Right forelimb (tissue), 1 donor: ENCODE results near the gene TCERG1L.

Source experiments
- DNase-seq: peaks from one replicate; pipeline ENCODE4 v3.0.0-alpha.2; 2018

Gene TCERG1L

DNA sequence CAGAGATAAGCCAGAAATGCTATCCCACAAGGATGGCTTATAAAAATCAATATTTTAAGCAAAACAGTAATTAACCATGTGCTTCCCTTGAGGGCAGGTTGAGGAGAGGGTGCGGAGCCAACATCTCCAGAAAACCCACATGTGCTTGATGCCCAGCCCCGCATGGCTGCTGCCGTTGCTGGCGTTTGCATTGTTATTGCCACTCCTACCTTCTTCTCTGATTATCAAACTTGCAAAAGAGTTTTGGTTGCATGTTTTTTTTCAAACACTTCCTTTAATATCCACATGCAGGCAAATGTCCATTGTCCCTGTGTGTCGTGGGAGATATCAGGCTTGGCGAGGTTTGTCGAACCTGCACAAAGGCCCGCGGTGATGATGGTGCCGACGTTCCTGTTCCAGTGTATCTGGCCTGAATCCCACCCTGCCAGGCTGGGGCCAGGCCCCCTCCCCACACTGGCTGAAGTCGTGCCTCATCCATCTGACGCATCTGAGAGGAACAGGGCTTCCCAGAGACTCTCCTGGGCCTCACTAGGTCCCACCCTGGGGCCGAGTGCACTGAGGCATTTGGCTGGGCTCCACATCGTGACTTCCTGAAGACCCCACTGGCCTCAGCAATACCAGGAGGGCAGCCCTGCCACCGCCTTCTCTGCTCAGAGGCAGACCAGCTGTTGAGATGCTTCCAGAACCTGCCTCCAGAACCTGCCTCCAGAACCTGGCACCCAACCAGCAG, 40.9 kb downstream of the TCERG1L start:
- no peak for DNase-seq

DNA sequence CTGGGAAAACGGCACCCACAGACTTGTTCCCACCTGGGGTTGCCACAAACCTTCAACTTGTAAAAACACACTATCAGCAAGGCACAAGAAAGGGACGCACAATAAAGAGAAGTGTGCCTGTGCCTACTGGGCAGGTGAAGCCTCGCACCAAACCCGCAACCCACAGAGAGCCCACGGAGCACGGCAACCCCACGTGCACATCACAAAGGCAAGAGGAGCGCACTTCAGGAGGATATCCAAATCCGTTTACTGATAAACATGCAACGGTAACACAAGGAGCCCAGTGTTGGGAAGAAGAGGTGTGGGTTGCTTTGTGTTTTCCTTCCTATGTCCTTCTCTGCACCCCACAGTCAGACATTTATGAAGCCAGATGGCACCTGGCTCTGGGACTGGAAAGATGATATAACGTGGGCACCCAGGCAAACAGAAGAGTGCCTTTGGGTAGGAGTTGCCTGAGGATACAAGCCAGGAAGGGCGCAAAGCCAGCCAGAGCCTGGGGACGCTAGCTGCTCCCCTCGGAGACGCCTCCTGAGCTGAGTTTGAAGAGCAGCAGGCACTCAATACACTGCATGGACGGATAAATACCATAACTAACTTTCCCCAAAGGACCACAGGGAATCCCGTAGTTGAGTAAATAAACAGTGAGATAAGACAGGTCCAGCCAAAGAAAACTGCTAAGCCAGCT, 41.6 kb downstream of the TCERG1L start:
- DNase-seq: no peak

DNA sequence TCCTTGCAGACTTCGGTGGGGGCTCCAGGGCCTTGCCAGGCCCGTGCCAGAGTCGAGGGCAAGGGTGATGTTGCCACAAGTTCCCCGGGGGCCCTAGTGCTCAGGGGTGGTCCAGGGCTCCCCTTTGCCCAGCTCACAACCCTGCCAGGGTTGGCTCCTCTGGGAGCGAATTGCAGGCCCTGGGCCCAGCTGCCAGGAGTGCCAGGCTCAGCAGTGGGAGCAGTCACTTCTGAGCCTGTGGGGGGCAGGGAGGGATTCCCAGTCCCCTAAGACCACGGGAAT, 43.8 kb downstream of the TCERG1L start:
- DNase-seq: no peak

DNA sequence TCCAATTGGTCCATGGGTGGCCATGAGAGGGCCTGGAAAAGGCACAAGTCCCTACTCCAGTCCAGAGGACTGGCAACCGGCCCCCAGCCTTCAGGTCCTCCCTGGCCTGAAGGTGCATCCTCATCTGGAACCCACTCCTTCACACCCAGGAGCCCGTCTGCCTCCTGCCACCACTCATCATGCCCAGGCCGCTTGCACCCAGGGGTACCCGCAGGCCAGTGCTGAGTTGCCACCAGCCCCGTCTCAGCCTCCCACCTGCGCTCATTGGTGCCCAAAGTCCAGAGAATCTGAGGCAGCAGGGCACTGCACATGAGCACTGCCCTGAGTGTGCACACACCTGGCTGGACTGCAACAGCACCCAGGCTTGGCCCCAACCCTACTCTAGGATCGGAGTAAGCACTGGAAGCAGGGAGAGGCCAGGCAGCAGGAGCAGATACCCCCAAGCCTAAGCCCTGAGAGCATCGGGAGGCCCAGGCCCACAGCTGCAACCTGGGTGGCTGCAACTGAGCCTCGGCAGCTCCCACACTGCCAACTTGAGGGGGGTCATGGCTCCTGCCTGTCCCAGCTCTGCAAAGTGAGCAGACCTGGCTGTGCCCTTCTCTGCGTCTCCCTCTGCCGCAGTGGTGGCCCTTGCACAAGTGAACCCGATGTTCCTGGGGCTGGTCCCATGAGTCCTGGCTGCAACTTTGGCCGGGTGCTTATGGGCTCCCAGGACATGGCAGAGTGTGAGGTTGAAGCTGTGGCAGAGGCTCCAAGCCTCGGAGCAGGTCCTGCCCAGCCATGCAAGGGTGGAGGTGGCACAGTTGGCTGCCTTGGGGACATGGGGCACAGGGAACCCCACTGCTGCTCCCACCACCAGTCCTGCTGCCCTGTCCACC, 44.3 kb downstream of the TCERG1L start:
- no peak for DNase-seq

DNA sequence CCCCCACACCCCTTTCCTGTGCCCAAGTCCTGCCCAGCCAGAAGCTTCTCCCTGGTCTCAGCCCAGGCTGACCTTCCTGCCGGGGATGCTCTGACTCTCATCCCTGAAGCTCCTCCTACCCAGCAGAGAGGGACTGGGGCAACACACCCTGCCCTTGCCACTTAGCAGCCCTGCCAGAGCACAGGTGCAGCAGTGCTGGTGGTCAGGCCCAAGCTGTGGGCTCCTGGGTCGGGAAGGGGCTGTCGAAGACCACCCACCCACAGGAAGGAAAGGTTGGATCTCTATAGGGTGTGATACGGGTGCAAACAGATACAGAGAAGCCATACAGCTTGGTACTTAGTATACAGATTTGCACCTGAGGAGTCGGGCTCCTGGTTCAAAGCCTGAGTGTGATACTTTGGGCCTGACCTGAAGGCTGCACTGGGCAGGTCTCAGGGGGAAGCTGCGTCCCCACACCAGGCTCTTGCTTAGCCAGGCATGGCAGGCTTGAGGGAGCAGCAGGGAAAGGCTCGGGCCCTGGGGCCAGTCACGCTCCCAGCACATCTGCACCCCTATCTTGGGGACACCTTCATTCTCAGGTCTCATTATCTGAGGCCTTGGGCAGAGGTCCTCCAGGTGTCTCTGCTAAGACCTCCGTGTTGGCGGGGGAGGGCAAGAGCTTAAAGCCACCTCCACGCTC, 47.3 kb downstream of the TCERG1L start:
- no peak for DNase-seq

DNA sequence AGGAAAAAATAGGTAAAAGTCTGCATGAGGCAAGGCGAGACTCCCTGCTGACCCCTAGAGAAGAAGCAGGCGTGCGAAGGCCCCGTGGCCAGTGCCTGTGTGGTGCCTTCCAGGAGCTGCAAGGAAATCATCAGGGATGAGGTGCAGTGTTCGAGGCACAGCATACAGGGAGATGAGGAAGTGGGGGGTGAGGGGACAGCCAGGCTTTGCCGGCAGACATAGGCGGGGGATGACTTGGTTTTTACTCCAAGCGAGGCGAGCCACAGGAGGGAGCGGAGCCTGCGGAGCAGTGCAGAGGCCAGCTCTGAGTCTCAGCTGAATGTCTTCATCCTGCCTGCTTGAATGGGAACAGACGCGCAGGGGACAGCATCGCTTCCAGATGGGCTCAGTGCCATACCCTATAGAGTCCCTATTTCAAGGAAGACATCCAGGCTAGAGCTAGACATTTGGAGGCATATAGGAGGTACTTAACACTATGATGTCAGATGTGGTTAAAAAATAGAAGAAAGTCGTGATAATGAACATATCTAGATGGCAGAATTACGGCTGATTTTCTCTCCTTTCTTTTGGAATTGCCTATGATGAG, 49.5 kb downstream of the TCERG1L start:
- DNase-seq: no peak

DNA sequence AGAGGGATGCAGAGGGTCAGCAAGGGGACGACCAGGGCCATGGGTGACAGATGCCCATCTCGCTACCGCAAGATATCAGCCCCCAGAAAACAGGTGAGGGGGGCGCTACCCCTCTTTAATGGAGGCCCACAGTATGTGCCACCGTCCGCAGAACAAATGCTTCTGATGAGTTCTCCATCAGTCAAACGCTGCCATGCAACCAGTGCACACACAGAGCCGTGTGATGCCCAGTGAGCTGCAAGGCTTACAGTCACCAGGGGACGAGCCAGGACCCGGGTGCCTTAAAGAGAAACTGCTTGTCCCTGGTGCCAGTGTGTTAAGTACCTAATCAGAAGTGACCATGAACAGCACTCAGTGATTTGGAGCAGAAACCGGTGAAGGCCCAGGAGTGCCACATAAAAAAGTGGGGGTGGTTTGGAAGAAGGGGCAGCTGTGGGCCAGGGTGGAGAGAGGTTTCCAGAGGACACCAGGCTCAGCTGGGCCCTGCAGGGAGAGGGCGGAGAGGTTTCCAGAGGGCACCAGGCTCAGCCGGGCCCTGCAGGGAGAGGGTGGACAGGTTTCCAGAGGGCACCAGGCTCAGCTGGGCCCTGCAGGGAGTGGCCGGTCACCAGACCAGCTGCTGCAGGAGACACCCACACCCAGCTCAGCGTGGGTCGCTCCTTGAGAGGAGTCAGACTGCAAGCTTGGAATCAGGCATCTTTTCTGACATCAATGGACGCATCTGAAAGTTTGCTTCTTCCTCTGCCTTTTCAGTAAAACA, 50.9 kb downstream of the TCERG1L start:
- DNase-seq: no peak

DNA sequence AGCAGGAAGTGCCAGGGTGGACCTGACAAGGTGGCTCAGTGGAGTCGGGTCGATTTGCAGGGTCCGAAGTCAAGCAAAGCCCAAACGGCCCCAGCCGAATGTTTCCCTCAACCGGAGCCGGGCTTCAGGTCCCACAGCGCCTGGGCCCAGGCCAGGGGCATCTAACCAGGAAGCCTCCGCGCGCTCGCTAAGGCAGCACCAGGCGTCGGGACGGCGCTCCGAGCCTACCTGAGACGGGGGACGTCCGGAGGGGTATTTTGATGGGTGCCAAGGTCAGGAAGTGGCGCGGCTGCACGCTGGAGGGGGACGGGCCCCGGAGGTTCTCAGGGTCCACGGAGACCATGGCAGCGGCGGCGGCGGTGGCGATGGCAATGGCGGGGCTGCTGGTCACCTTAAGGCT, 51.5 kb downstream of the TCERG1L start:
- no peak for DNase-seq

DNA sequence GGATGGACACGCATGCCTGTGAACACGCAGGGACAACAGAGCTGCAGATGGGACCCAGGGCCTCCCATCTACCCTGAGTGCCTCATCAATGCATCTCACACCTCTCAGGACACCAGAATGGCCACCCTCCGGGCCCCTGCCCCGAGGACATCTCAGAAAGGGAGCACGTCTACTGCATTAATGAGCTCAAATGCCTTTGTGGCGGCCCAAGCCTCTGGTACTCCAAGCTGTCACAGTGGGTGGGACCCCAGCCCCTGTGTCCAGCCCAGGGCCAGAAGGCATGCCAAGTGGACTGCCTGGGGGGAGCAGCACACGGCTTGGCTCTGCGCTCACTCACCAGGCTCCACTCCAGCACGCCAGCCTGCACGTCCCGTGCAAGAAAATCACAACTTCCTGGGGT, 52.0 kb downstream of the TCERG1L start:
- no peak for DNase-seq

DNA sequence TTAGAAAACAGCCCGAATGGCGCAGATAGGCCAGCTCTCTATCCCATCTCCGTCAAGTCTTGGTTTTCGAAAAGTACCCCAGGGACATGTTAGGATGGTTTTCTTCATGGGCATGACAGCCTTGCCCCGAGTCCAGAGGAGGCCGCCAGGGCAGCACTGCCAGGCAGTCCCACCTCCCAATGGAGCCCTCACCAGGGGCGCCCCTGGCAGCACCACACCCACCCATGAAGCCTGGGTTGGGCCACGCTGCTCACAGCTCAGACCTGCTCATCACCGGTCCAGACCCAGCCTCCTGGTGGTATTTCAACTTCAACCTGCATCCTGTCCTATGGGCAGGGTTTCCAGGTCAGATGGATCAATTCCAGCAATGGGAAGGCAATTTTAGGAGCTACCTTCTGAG, 53.3 kb downstream of the TCERG1L start:
- DNase-seq: no peak

DNA sequence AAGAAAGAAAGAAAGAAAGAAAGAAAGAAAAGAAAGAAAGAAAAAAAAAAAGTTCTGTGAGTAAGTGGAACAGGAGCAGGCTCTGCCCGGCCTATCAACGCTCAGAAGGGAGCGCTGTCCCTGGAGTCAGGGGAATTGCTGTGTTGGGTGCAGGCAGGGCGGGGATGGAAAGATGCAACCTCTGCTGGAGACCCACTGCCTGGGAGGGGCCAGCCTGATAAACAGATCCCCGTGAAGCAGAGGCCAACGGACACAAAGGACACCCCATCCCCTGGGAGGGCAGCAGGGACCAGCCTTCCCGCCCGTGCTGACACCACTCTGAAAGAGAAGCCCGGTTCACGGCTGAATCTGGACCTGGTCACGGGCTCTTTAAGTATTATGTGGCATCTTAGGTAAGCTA, 54.5 kb downstream of the TCERG1L start:
- no peak for DNase-seq

DNA sequence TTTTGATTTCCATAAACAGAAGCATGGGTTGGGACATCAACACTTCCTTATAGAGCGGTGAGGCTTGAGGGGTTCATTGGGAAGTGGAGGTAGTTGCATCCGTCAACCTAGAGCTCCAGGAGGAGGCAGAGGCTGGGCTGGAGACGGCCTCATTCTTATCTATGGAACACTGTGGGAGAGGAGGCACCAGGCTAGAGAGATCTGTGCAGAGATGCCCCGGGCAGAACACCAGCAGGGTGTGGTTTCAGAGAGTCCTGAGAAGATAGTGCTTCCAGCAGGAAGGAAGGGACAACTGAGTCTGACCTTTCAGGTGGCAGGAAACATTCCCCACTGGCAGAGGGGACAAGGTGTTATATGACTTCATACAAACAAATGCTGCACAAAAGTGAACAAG, 56.7 kb downstream of the TCERG1L start:
- DNase-seq: no peak

DNA sequence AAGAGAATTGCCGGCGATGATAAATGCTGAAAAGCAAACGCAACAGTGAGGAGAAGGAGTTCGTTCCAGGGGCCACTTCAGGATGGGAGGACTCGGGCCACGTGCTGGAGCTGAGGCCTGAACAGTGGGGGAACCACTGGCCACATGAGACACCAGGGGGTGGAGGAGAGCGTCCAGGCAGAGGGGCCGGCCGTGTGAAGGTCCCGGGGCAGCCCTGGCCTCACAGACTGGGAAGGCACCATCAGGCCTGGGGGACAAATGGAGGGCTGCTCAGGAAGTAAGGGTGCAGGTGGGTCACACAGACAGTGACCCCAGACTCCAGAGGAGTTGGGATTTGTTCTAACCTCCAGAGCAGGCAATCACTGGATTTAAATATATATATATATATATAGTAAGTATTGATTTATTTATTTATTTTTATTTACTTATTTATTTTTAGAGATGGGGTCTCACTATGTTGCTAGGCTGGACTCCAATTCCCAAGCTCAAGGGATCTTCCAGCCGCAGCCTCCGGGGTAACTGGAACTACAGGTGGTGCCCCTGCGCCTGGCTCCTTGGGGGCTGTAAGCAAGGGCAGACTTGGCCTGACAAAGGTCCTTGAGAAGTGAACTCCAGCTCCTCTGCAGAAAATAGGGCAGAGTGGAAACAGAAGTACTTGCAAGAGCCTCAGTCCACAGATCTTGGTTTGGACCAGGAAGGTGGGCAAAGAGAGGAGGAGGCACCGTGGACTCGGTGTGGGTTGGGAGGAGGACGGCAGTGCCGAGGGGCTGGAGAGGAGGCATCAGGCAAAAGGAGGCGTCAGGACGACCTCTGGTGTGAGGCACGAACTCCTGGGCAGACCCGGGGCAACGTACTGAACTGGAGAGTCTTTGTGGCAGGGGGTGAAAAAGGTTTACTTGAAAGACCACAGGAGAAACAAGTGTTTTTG, 57.3 kb downstream of the TCERG1L start:
- DNase-seq: no peak

DNA sequence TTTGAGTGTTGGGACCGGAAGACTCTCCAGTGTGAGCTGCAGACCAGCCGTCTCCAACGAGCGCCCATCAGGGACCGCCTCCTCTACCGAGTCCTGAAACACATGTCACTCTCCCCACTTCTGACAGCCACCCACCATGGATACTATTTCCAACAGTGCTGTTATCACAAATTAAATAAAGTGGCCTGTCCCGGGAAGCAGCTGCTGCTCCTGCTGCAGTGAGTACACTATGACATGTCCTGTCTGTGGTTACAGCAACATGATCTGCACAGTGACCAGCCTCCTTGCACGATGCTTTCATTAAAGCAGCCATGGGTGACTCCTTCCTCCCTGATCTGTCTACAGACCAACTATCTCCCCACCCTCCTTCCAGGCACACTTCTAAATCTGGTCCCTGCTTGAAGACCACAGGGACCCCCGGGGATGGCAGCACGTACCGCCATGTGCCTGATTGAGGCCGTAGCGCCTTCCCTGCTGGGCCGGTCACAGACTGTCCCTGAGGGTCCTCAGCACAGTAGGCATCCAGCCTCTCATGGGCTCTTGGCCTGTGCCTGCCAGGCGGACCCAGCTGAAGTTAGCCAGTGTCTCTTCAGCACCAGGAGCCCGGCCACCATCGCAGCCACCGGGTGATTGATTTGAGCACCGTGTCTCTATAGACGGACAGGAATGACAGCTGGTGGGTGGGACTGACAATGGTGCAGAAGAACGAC, 58.8 kb downstream of the TCERG1L start:
- no peak for DNase-seq

DNA sequence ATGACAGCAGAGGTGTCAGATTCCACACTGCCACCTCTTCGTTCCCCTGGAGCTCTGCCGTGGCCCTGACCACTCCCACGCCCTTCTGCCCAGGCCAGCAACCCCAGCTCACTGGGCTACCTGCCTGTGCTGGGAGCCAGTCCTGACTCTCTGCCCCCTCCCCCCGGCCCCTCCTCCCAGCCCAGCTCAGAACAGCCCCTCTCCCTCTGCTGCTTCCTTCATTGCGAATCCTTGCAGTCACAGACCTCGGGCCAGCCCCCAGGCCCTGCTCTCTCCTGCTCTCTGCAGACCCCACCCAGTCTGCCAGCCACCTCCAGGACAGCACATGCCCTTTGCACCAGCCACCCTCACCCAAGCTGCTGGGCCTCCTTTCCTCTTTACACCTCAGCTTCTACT, 60.4 kb downstream of the TCERG1L start:
- no peak for DNase-seq

DNA sequence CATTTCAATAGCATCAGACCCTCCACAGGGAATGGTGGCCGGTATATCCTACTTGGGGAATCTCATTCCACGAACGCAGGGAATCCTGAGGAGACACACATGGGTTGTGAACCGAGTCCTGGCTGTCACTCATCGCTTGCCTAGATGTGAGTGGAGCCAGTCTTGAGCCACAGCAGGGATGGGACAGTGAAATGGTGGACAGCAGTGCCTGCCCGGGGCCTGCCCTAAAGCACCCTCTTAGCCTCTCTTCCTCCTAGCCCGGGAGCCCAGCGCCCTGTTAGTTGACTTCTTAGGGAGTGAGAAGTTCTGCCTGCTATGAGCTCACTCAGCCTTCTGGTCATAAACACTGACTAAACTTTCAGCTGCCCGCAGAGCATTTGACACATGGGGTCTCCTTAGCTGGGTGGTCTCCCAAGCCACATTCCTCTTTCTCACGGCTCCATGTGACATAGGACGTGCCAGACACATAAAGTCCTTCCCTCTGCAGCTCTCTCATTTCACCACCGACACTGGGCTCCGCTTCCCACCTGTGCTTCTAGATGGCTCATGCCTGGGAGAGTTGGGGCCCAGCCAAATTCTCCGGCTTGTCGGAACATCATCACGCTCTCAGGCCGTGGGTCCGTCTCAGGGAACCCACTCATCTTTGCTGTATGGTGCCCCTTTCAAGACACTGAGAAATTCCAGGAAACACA, 60.9 kb downstream of the TCERG1L start:
- no peak for DNase-seq

DNA sequence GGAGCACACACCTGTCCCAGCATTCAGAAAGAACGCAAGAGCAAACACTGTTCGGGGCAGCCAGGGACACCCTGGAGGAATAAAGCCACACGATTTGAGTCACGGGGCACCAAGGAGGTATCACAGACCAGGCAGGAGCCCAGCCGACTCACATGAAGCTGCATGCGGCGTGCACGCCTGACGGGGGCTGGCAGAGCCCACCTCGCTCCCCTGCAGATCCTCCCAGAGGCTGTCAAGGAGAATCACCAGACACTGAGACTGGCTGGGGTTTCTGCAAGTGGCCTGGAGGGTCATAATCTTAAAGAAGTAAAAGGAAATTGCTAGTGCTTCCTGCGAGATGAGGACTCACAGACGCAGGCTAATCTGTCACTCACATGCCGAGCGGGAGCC, 61.6 kb downstream of the TCERG1L start:
- no peak for DNase-seq

DNA sequence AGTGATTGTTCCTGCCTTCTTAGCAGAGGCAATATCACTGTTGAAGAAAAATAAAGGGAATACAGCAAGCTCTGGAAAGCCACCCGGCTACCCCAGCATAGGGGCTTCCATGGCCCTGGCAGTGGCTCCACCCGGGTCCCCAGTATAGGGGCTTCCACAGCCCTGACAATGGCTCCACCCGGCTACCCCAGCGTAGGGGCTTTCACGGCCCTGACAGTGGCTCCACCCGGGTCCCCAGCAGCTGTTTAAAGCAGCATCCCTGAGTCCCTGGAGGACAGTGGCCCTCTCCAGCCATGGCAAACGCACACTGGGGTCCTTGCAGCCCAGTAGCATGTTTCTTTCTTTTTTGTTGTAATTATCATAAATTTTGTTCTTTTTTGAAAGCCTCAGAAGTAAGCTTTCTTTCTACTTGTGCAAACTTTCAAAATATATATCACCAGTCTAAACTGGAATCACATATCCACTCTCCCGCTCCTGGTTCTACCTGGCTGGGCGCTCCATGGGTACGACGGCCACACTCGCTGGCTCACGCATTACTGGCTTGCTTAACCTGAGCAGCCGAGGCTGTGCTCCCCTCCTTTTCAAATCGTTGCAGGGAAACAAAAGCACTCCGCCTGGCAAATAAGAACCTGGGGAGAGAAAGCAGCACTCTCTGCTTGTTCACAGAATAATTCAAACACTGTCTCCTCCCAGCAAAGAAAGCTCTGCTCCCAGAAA, 62.1 kb downstream of the TCERG1L start:
- DNase-seq: no peak
